MM.1S (cell line): ENCODE measurements around the gene DBNDD2.

Experiments
- DNase-seq: peaks from one replicate; pipeline ENCODE4 v3.0.0-alpha.2; 2015
- H2AFZ ChIP-seq: fragments of 300-600 bp; sonication (generic); 2 replicates; pipeline ENCODE4 v1.6.0; 2016; ENCODE audit warnings: antibody characterized with exemption, low read length
- H3F3A ChIP-seq: fragments of 300-600 bp; sonication (generic); 2 replicates; pipeline ENCODE4 v1.6.1; 2016; ENCODE audit warnings: mild to moderate bottlenecking, antibody characterized with exemption, low read length, moderate library complexity, mixed read lengths; ENCODE audit not compliant: insufficient read depth
- H3K27ac ChIP-seq: fragments of 300-600 bp; sonication (generic); 2 replicates; pipeline ENCODE4 v1.5.1; 2016; ENCODE audit warnings: mild to moderate bottlenecking, low read length
- H3K27me3 ChIP-seq: fragments of 300-600 bp; sonication (generic); replicated peaks from 2 replicates; pipeline ENCODE4 v1.6.0; 2016; ENCODE audit warnings: low read length; ENCODE audit not compliant: insufficient read depth
- H3K36me3 ChIP-seq: fragments of 300-600 bp; sonication (generic); replicated peaks from 2 replicates; pipeline ENCODE4 v1.6.1; 2016; ENCODE audit warnings: mild to moderate bottlenecking, low read length, mixed read lengths; ENCODE audit not compliant: insufficient read depth
- H3K4me1 ChIP-seq: fragments of 300-600 bp; sonication (generic); 2 replicates; pipeline ENCODE4 v1.6.1; 2016; ENCODE audit warnings: low read length, mixed read lengths
- H3K4me2 ChIP-seq: fragments of 300-600 bp; sonication (generic); 2 replicates; pipeline ENCODE4 v1.6.0; 2016; ENCODE audit warnings: low read depth, low read length
- H3K4me3 ChIP-seq: fragments of 300-600 bp; sonication (generic); 2 replicates; pipeline ENCODE4 v1.5.1; 2016; ENCODE audit warnings: low read length, mixed read lengths
- H3K79me2 ChIP-seq: fragments of 300-600 bp; sonication (generic); 2 replicates; pipeline ENCODE4 v1.6.1; 2016; ENCODE audit warnings: mixed run types, low read length, mixed read lengths
- H3K9ac ChIP-seq: fragments of 300-600 bp; sonication (generic); 2 replicates; pipeline ENCODE4 v1.6.1; 2016; ENCODE audit warnings: low read length, mixed read lengths
- H3K9me2 ChIP-seq: fragments of 300-600 bp; sonication (generic); replicated peaks from 2 replicates; pipeline ENCODE4 v1.6.1; 2016; ENCODE audit warnings: mild to moderate bottlenecking, low read length, mixed read lengths; ENCODE audit not compliant: insufficient read depth
- H3K9me3 ChIP-seq: fragments of 300-600 bp; sonication (generic); replicated peaks from 2 replicates; pipeline ENCODE4 v1.6.1; 2016; ENCODE audit warnings: mild to moderate bottlenecking, low read length, mixed read lengths; ENCODE audit not compliant: insufficient read depth
- H4K20me1 ChIP-seq: fragments of 300-600 bp; sonication (generic); 2 replicates; pipeline ENCODE4 v1.6.1; 2016; ENCODE audit warnings: mild to moderate bottlenecking, low read length, moderate library complexity, mixed read lengths; ENCODE audit not compliant: insufficient read depth
- EZH2 ChIP-seq: fragments of 300-600 bp; sonication (generic); optimal IDR thresholded peaks from 2 replicates; pipeline ENCODE3; 2017; ENCODE audit warnings: low read depth, mild to moderate bottlenecking, antibody characterized with exemption, low read length, mixed read lengths
- EZH2phosphoT487 ChIP-seq: fragments of 300-600 bp; sonication (generic); IDR thresholded peaks from 2 replicates; pipeline ENCODE4 v1.6.1; 2018; ENCODE audit warnings: antibody characterized with exemption, low read length
- TF ChIP-seq, protein P1 (sequence below): fragments of 300-600 bp; sonication (generic); IDR thresholded peaks from 2 replicates; pipeline ENCODE4 v1.5.1; 2016; ENCODE audit warnings: antibody characterized with exemption, low read length, mixed read lengths

The DBNDD2 gene

GRCh38 chr20:45372241-45372640, 35.8 kb upstream of the DBNDD2 start:
- no peaks in the 10 kb centered on the region for H3K9me3 ChIP-seq
- no peak overlapping the region for H3K27ac ChIP-seq
- H3K79me2 ChIP-seq, result 0 out of 2 replicates have a peak, but pooled peaks cover under 1% of the 10 kb centered on the region
- peaks cover 19% of the 10 kb centered on the region for H3F3A ChIP-seq
- TF ChIP-seq EZH2 (no peak), EZH2phosphoT487 (no peak)
- TF ChIP-seq, protein P1, sequence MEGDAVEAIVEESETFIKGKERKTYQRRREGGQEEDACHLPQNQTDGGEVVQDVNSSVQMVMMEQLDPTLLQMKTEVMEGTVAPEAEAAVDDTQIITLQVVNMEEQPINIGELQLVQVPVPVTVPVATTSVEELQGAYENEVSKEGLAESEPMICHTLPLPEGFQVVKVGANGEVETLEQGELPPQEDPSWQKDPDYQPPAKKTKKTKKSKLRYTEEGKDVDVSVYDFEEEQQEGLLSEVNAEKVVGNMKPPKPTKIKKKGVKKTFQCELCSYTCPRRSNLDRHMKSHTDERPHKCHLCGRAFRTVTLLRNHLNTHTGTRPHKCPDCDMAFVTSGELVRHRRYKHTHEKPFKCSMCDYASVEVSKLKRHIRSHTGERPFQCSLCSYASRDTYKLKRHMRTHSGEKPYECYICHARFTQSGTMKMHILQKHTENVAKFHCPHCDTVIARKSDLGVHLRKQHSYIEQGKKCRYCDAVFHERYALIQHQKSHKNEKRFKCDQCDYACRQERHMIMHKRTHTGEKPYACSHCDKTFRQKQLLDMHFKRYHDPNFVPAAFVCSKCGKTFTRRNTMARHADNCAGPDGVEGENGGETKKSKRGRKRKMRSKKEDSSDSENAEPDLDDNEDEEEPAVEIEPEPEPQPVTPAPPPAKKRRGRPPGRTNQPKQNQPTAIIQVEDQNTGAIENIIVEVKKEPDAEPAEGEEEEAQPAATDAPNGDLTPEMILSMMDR, result no peak
- no peaks in the 10 kb centered on the region for H3K9me2 ChIP-seq
- DNase-seq, result no peak
- H2AFZ ChIP-seq, result no peak overlapping the region
- no peak overlapping the region for H3K9ac ChIP-seq
- no peaks in the 10 kb centered on the region for H4K20me1 ChIP-seq
- no peak overlapping the region for H3K4me3 ChIP-seq
- no peaks in the 10 kb centered on the region for H3K27me3 ChIP-seq
- H3K4me1 ChIP-seq, result peaks cover 19% of the 10 kb centered on the region
- H3K36me3 ChIP-seq, result no peaks in the 10 kb centered on the region
- H3K4me2 ChIP-seq, result no peak overlapping the region

GRCh38 chr20:45372646-45373352, 35.3 kb upstream of the DBNDD2 start:
- Histone ChIP-seq H2AFZ (no peak overlapping the region), H3K27me3 (no peaks in the 10 kb centered on the region), H3K9me3 (no peaks in the 10 kb centered on the region), H4K20me1 (no peaks in the 10 kb centered on the region), H3K79me2 (no peaks in the 10 kb centered on the region), H3K36me3 (no peaks in the 10 kb centered on the region), H3K4me2 (no peak overlapping the region), H3K9ac (no peak overlapping the region), H3K4me1 (peaks cover 14% of the 10 kb centered on the region), H3K9me2 (no peaks in the 10 kb centered on the region), H3K4me3 (no peak overlapping the region), H3F3A (peaks cover 13% of the 10 kb centered on the region), H3K27ac (no peak overlapping the region)
- TF ChIP-seq EZH2phosphoT487 (no peak), EZH2 (no peak)
- TF ChIP-seq, protein P1, result no peak
- DNase-seq, result no peak

DNA sequence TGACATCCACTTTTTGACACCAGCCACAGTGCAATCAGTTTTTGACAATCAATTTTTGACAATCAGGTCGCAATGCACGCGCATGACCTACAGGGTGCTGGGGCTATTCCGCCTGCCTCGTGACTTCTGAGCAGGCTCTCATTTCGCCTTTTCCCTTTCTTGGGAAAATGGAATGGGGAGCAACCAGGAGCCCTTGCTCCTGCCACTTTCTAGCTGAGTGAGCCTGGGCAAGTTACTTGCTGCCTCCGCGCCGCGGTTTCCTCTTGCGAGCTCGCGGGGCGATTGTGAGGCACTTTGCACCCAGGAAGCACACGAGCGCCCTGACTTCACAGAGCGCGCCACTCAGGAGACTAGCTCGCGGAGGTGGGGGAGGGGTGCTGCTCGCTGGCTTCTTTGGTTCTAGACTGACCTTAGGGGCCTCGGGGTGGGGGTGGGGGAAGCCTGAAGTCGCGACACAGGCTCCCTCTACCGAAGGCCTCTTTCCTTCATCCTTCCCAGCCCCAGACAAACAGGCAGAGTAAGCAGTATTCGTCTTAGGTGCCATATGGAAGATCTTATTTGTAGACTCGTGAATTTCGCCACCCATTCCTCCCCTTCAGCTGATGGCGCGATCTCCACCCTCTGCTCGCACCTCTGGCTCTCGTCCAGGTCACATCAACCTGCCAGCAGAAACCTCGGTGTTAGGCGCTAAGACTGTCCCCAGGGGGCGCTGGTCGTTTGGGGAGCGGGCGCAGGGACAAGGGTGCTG, 34.6 kb upstream of the DBNDD2 start:
- Histone ChIP-seq H3K36me3 (no peaks in the 10 kb centered on the region), H4K20me1 (no peaks in the 10 kb centered on the region), H2AFZ (no peak overlapping the region), H3K79me2 (no peaks in the 10 kb centered on the region), H3K27me3 (no peaks in the 10 kb centered on the region), H3F3A (peaks cover 7% of the 10 kb centered on the region), H3K9ac (no peak overlapping the region), H3K9me3 (no peaks in the 10 kb centered on the region), H3K4me3 (no peak overlapping the region; the same call in 1 of the 2 replicates), H3K9me2 (no peaks in the 10 kb centered on the region), H3K27ac (no peak overlapping the region), H3K4me2 (peak overlapping the region; percentile 22; the same call in 1 of the 2 replicates), H3K4me1 (peaks cover 9% of the 10 kb centered on the region)
- DNase-seq, result peak; percentile 65
- TF ChIP-seq, protein P1, result peak; percentile 86
- no peak for TF ChIP-seq EZH2phosphoT487
